HG03025 (cell line): ENCODE results near the gene DHCR24.
"Not testable (repeated sequence)": the region's sequence is repeated elsewhere in the genome, so short reads cannot be mapped to it uniquely, and the experiment has no call there.

ENCODE experiments used
- ATAC-seq: cut with Tn5 transposase; IDR thresholded peaks from one replicate; pipeline ENCODE4 v1.9.1; 2021; ENCODE audit warnings: mild to moderate bottlenecking, moderate library complexity; ENCODE audit not compliant: unreplicated experiment, low FRiP score

The DHCR24 gene

GRCh38 chr1:54889132-54889725 is 2.2 kb upstream of the DHCR24 start:
- no peak for ATAC-seq

- no peak for ATAC-seq
Measured at GRCh38 chr1:54888080-54888733, 1.2 kb upstream of the DHCR24 start.

GRCh38 chr1:54887665-54888071 is 673 bp upstream of the DHCR24 start:
- no peak for ATAC-seq

DNA sequence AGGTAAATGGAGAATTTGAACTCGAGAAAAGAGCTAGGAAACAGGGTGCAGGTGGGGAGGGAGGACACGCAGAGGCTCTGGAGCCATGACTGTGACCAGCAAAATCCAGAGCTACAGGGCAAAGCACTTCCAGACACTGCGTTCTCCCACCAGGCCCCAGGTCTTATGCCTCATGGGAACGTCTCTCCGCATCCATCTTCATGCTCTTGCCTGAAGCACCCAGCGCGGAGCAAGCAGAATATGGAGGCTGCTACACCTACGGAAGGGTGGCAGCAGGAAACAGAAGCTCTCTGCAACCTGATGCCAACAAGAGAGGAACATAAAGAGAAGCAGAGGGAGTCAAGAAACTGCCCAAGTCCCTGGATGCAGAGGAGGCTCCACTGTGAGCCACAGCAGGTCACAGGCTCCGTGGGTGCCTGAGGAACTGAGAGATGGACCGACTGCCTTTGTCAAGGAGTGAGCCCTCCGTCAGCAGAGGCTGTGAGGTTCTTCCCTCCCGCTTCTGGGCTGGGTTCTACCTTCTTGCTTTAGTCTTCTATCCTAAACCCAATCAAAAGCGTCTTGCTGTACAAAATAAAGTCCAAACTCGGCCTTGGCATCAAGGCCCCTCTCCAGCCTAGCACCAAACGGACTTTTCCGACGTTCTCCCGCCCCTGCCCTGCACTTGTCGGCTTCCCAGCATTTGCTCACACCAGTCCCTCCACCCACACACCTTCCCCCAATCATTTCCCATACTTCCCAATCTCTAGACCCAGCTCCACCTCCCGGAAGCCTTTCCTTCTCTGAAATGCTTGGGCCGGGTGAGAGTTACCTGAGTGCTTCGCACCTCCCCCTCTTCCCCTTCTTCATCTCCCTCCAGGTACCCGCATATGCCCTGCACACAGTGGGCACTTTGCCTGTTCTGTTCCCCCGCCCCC is 930 bp downstream of the DHCR24 start:
- peak; percentile 4 for ATAC-seq

- no peak for ATAC-seq
Measured at GRCh38 chr1:54885237-54885679, 1.7 kb downstream of the DHCR24 start.

- no peak for ATAC-seq
Measured at GRCh38 chr1:54884768-54885167, 2.2 kb downstream of the DHCR24 start.

DNA sequence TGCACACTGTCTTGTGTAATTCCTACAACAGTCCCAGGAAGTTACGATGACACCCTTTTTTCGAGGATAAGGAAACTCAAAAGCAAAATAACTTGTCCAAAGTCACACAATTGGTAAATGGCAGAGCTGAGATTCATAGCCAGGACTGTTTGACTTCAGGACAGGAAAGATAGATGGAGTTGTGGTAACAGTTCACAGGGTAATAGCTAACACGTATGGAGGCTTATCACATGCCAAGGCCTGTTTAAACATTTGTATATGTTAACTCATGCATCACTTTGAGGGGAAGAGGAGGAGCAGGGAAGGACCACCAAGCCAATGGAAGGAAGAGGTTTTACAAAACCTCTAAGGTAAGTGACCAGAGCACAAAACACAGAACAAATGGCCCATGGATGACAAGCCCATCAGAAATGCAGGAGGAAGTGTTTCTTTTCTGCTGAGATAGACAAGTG is 2.8 kb downstream of the DHCR24 start:
- ATAC-seq: no peak

DNA sequence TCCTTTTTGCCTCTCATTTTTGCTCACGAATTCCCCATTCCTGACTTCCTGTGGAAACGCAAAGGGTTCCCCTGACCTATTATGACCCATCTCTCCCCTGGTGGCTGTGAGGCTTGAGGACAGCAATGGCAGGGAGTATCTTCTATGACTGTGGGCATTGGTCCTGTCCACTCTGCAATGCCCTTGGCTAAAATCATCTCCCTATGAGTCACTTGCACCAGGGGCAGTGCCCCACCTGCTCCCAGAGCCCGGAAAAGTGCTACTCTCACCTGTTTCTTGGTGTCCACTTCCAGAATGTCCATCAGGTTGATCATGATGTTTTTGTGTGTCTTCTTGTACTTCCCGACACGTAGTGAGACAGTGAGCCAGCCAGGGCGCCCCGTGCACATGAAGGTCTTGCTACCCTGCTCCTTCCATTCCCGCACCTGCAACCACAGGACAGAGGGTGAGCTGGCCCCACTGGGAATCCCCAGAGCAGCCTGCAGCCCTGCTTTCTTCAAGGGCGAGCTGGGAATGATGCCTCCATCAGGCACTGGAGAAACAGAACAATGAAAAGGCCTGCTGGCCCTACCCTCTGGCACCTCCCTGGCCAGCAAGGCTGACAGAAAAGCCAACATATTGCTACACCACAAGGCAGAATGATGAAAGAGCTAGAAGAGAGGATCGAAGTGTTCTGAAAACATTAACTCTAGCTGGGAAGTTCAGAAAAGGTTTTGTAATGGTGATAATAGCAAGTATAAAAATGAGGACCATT is 3.5 kb downstream of the DHCR24 start:
- ATAC-seq: no peak

- no peak for ATAC-seq
Measured at GRCh38 chr1:54882519-54882918, 4.5 kb downstream of the DHCR24 start.

DNA sequence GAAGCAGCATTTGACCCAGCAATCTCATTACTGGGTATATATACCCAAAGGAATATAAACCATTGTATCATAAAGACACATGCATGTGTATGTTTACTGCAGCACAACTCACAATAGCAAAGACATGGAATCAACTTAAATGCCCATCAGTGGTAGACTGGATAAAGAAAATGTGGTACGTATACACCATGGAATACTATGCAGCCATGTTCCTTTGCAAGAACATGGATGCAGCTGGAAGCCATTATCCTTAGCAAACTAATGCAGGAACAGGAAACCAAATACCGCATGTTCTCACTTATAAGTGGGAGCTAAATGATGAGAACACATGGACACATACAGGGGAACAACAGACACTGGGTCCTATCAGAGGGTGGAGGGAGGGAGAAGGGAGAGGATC is 5.4 kb downstream of the DHCR24 start:
- not testable (repeated sequence) for ATAC-seq

- ATAC-seq: no peak
Measured at GRCh38 chr1:54879872-54880271, 7.1 kb downstream of the DHCR24 start.

GRCh38 chr1:54876814-54877213 is 10.2 kb downstream of the DHCR24 start:
- no peak for ATAC-seq

DNA sequence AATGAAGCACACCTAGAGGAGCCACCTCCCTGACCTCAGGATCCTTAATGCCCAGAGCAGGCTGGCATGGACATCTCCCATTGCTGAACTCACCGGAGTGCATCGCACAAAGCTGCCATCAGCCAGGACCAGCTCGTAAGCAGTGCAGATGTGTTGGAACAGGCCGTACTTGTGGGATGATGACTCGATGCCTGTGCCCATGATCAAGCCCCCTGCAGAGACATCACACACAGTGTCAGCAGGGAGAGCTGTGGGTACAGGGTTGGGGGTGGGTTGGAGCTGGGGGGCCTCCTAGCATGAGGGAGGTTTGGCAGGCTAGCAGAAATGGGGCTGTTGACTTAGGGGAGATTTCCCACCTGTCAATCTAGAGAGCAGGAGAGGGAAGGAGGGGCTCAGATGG is 12.0 kb downstream of the DHCR24 start:
- ATAC-seq: no peak

DNA sequence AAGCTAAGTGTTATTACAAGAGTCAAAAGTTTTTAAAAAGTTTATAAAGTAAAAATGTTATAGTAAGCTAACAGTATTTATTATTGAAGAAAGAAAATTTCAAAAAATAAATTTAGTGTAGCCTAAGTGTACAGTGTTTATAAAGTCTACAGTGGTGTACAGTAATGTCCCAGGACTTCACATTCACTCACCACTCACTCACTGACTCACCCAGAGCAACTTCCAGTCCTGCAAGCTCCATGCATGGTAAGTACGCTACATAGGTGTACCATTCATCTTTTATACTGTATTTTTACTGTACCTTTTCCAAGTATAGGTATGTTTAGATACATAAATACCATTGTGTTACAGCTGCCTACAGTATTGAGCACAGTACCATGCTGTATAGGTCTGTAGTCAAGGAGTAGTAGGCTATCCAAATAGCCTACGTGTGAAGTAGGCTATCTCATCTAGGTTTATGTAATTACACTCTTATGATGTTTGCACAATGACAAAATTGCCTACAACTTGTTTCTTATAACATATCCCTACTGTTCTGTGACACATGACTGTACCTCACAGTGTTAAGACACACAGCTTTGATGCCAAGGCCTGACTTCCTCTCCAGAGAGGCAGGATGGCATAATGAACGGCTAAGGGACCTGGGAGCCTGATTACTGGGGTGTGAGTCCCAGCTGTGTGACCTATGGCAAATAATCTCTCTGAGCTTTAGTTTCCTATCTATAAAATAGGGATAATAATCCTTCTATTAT is 12.7 kb downstream of the DHCR24 start:
- ATAC-seq: no peak

DNA sequence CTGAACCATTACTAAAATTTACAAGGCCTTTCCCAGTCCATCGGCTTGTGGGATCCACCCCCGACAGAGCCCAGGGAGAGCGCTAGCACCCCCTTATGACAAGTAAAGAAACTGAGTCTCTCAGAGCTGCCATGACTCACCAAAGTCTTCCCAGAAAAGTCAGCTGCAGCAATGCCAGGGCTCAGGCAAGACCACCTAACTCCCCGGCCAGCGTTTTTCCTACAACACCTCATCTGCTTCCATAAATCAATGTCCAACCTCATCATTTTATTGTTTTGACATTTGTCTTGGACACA is 15.0 kb downstream of the DHCR24 start:
- no peak for ATAC-seq

GRCh38 chr1:54871275-54872035 is 15.5 kb downstream of the DHCR24 start:
- no peak for ATAC-seq

- no peak for ATAC-seq
Measured at GRCh38 chr1:54870869-54871268, 16.1 kb downstream of the DHCR24 start.

DNA sequence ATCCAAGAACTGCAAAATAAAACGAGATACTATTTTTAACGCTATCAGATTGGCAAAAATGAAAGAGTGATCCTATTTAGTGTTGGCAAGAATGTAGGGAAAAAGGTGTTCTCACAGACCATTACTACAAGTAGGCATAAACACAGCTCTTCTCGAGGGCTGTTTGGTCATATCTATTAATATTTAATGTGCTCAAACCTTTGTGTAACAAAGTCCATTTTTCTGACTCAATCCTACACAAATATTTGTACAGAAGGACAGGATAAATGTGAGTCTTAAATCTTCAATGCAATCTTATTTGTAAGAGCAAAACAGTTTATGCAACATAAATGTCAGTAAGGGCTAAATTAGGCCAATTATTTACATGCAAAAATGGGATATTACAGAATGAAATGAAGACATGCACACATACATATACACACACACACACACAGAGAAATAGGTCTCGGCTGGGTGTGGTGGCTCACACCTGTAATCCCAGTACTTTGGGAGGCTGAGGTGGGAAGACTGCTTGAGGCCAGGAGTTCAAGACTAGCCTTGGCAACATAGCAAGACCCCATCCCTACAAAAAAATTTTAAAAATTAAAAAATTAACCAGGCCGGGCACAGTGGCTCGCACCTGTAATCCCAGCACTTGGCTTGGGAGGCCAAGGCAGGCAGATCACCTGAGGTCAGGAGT is 17.7 kb downstream of the DHCR24 start:
- ATAC-seq: no peak

DNA sequence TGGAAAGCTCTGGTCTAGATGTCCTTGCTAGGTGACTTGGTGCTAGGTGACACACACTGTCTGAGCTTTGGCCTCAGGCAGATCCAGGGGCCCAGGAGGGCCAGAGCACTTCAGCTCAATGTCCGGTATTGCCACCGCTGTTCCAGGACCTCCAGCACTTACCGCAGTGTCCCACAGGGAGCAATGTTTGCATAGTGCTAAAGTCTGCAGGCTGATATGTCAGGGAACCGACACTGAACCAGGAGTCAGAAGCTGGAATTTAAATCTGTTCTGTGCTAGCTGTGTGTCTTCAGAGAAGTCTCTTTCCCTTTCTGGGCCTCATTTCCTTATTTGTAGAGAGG is 19.3 kb downstream of the DHCR24 start:
- ATAC-seq: no peak
